Stomach (tissue), 9 donors: ENCODE measurements around the gene CMTM4. TPM values are rescaled to one million over a fixed set of nuclear protein-coding genes. Genes with fewer than 3 reads are reported as not detected.
"Not testable (repeated sequence)": the region's sequence is repeated elsewhere in the genome, so short reads cannot be mapped to it uniquely, and the experiment has no call there.

Experiments used
- DNase-seq, 2 donors: peaks; one replicate each; pipeline versions ENCODE4 v3.0.0 to v3.0.0-alpha.2; 2013 to 2019
- H3K27ac ChIP-seq, 5 donors: fragments of 200-600 bp in 4 of 5; sonication (generic) in 4 of 5; one replicate each; pipeline ENCODE4 v1.5.1; 2013 to 2019; ENCODE audit warnings: mild to moderate bottlenecking in 1 of 5, moderate library complexity in 1 of 5
- H3K27me3 ChIP-seq, 3 donors: fragments of 200-600 bp; sonication (generic); one replicate each; pipeline ENCODE4 v1.5.1; 2017 to 2019; ENCODE audit warnings: mixed run types in 1 of 3
- H3K36me3 ChIP-seq, 4 donors: fragments of 200-600 bp; sonication (generic); 1 replicate in 3 of 4; 2 replicates in 1 of 4; pipeline ENCODE4 v1.5.1; 2016 to 2019
- H3K4me1 ChIP-seq, 4 donors: fragments of 200-600 bp; sonication (generic); one replicate each; pipeline ENCODE4 v1.5.1; 2016 to 2019
- H3K4me3 ChIP-seq, 4 donors: fragments of 200-600 bp; sonication (generic) in 3 of 4; one replicate each; pipeline ENCODE4 v1.5.1; 2016 to 2019; ENCODE audit warnings: mild to moderate bottlenecking in 1 of 4
- H3K9me3 ChIP-seq, 4 donors: fragments of 200-600 bp; sonication (generic); one replicate each; pipeline ENCODE4 v1.5.1; 2016 to 2019
- EP300 ChIP-seq: sonication (generic); formaldehyde crosslinking; IDR thresholded peaks from one replicate; pipeline ENCODE4 v1.6.1; 2017; ENCODE audit warnings: antibody characterized with exemption
- POLR2A ChIP-seq, 4 donors: fragments of 450-650 bp; IDR thresholded peaks; one replicate each; pipeline ENCODE4 v1.6.1; 2016; ENCODE audit warnings: antibody characterized with exemption in 4 of 4, control low read depth in 2 of 4, mild to moderate bottlenecking in 1 of 4, moderate library complexity in 1 of 4
- POLR2AphosphoS5 ChIP-seq, 3 donors: sonication (generic); formaldehyde crosslinking; IDR thresholded peaks; one replicate each; pipeline ENCODE4 v1.6.1; 2016; ENCODE audit warnings: antibody characterized with exemption in 3 of 3
- WGBS, 5 donors: extraction: QIAGEN DNeasy Blood & Tissue Kit in 3 of 5; methylation state at CpG; one replicate each; pipeline versions ENCODE4 v1.1.5 to v1.1.7; 2013 to 2018; 5-methylcytosine and 5-hydroxymethylcytosine counted together
- intact Hi-C: fragments of 100-400 bp; cut with DNase I; formaldehyde crosslinking; loops from one replicate; pipeline ENCODE4 v1.15.1; 2023; ENCODE audit warnings: low total_unique reads
- polyA plus RNA-seq, 3 donors: library from polyadenylated mRNA; stranded (reverse); fragments of 200-250 nt; gene quantifications; one replicate each; pipeline ENCODE4 v1.2.3, GENCODE V29; 2013
- total RNA-seq, 5 donors: library from RNA; depleted of rRNA; stranded (reverse); fragments of >200 nt; gene quantifications; one replicate each; pipeline versions ENCODE4 v1.1.0 to v1.2.3, GENCODE V29; 2014 to 2016
- TF ChIP-seq, protein P1 (sequence below), 7 experiments: fragments of 450-650 bp in 4 of 7; fragments of 200-600 bp in 3 of 7; sonication (generic) in 3 of 7; IDR thresholded peaks; one replicate each; pipeline ENCODE4 v1.5.1; 2016 to 2019; ENCODE audit warnings: antibody characterized with exemption in 7 of 7, control low read depth in 2 of 7, mild to moderate bottlenecking in 1 of 7
- donor health status: healthy with polysubstance abuse.
- donor health status: Bipolar disorder and iron deficiency.
- donor health status: healthy.

CMTM4 gene
- total and polyA plus RNA-seq, 8 donors = 10.5 to 244 (median 42.1) TPM

DNA sequence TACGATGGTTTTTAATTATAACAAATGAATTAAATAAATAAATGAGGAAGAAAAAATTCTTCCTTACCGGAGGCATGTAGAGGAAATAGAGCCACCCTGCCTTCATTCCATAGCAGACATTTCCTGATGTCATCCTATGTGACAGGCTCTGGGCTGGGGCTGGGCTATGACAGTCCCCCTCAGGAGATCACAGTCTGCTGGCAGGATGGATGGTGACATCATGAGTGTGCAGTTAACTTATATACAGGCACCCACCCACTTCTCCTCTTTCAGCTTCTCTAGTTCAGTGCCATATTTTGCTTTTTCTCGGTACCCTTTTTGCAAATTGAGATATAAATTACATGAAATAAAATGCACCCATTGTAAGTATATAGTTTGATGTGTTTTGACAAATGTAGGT, 98.4 kb downstream of the CMTM4 start:
- no peak for DNase-seq
- intact Hi-C loops = no loop called here
- Histone ChIP-seq H3K4me1 (no peaks in the 10 kb centered on the region), H3K27me3 (peaks cover 0 to 6% (median 0%) of the 10 kb centered on the region in 3 donors), H3K27ac (no peak overlapping the region), H3K9me3 (peaks cover 0 to 4% (median 0%) of the 10 kb centered on the region in 4 donors), H3K4me3 (no peak overlapping the region), H3K36me3 (no peaks in the 10 kb centered on the region)
- TF ChIP-seq POLR2AphosphoS5 (IDR thresholded peaks at IDR 0.05) (no peak), POLR2A (IDR thresholded peaks at IDR 0.05) (no peak), EP300 (no peak)
- TF ChIP-seq, protein P1, sequence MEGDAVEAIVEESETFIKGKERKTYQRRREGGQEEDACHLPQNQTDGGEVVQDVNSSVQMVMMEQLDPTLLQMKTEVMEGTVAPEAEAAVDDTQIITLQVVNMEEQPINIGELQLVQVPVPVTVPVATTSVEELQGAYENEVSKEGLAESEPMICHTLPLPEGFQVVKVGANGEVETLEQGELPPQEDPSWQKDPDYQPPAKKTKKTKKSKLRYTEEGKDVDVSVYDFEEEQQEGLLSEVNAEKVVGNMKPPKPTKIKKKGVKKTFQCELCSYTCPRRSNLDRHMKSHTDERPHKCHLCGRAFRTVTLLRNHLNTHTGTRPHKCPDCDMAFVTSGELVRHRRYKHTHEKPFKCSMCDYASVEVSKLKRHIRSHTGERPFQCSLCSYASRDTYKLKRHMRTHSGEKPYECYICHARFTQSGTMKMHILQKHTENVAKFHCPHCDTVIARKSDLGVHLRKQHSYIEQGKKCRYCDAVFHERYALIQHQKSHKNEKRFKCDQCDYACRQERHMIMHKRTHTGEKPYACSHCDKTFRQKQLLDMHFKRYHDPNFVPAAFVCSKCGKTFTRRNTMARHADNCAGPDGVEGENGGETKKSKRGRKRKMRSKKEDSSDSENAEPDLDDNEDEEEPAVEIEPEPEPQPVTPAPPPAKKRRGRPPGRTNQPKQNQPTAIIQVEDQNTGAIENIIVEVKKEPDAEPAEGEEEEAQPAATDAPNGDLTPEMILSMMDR (IDR thresholded peaks at IDR 0.05) = no peak
- 84 to 87% (median 85%) methylated on average over 3 of the region's 3 CpGs for WGBS, 5 donors

DNA sequence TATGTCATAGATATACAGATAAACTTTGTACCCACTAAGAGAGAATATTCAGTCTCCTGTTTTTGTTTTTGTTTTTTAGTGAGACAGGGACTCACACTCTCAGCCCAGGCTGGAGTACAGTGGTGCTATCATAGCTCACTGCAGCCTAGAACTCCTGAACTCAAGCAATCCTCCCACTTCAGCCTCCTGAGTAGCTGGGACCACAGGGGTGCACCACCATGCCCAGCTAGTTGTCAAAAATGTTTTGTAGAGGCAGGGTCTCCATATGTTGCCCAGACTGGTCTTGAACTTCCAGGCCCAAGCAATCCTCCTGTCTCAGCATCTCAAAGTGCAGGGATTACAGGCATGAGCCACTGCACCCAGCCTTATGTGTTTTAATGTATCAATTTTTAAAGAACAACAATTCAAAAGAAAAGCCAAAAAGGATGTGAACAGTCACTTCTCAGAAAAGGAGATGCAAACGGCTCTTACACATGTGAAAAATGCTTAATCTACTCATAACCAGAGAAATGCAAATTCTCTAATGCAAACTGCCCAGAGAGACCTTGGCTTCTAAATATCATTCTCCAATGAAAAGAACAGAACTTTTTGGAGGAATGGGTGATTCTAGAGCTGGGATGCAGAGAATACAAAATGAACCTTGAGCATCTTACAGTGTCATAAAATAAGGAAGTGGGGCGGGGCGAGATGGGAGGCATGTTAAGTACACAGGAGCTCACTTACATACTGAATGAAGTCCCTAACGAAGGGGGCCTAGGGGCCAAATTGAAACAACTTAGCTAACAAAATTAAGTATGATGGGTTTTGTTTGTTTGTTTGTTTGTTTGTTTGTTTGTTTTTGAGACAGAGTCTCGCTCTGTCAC, 99.3 kb downstream of the CMTM4 start:
- WGBS, 5 donors = 77 to 88% (median 82%) methylated on average over 5 of the region's 5 CpGs
- Histone ChIP-seq H3K4me1 (no peaks in the 10 kb centered on the region), H3K4me3 (no peak overlapping the region), H3K9me3 (peaks cover 0 to 4% (median 0%) of the 10 kb centered on the region in 4 donors), H3K27ac (no peak overlapping the region), H3K36me3 (no peaks in the 10 kb centered on the region), H3K27me3 (peaks cover 0 to 6% (median 0%) of the 10 kb centered on the region in 3 donors)
- no peak for DNase-seq
- TF ChIP-seq POLR2A (IDR thresholded peaks at IDR 0.05) = no peak
- no peak for TF ChIP-seq EP300
- TF ChIP-seq, protein P1 (IDR thresholded peaks at IDR 0.05) = no peak
- TF ChIP-seq POLR2AphosphoS5 (IDR thresholded peaks at IDR 0.05) = no peak
- intact Hi-C loops = no loop called here

DNA sequence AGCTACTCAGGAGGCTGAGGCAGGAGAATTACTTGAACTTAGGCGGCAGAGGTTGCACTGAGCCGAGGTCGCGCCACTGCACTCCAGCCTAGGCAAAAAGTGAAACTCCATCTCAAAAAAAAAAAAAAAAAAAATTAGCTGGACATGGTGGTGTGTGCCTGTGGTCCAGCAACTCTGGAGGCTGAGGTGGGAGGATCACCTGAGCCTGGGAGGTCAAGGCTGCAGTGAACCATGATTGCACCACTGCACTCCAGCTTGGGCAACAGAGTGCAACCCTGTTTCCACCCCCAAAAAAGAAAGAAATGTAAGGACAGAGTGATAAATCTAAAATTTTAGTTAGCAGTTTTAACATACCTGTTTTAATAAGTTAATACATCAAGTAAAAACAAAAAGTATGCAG, 100.0 kb downstream of the CMTM4 start:
- H3K4me3 ChIP-seq, H3K9me3 ChIP-seq, H3K36me3 ChIP-seq, DNase-seq, H3K4me1 ChIP-seq, H3K27me3 ChIP-seq, H3K27ac ChIP-seq, intact Hi-C loops: not testable (repeated sequence)
- 90 to 100% (median 95%) methylated on average over 4 of the region's 4 CpGs for WGBS, 5 donors

DNA sequence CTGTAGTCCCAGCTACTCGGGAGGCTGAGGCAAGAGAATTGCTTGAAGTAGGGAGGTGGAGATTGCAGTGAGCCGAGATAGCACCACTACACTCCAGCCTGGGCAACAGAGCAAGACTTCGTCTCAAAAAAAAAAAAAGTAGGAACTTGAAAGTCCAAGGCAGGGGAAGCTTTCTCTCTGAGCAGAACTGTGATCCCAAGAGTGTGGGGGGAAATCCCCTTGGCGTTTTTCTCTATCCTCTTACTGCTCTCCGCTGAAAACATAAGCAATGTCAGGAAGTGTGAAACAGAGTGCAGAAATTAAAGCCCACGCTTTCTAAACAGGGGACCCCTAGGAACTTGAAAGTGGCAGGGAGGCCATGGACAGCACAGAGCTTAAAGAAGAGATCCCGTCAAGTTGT, 101.8 kb downstream of the CMTM4 start:
- Histone ChIP-seq H3K4me1 (peaks cover 0 to 4% (median 0%) of the 10 kb centered on the region in 4 donors), H3K36me3 (no peaks in the 10 kb centered on the region), H3K4me3 (no peak overlapping the region), H3K9me3 (peaks cover 0 to 4% (median 0%) of the 10 kb centered on the region in 4 donors), H3K27ac (no peak overlapping the region), H3K27me3 (no peaks in the 10 kb centered on the region)
- DNase-seq = no peak
- intact Hi-C loops = no loop called here
- WGBS, 5 donors = 64 to 83% (median 74%) methylated on average over 7 of the region's 7 CpGs
- TF ChIP-seq POLR2A (IDR thresholded peaks at IDR 0.05) = no peak
- TF ChIP-seq POLR2AphosphoS5 (IDR thresholded peaks at IDR 0.05) = no peak
- TF ChIP-seq, protein P1 (IDR thresholded peaks at IDR 0.05) = no peak
- TF ChIP-seq EP300 = no peak

DNA sequence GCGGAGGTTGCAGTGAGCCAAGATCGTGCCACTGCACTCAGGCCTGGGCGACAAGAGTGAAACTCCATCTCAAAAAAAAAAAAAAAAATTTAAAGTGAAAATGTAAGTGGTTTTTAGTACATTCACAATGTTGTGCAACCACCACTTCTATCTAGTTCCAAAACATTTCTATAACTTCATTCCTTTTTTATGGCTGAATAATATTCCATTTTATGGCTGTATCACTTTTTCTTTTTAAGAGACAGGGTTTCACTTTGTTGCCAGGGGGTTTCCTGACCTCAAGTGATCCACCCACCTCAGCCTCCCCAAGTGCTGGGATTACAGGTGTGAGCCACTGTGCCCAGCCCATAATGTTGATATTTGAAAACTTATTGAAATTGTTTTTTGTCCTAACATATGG, 103.7 kb downstream of the CMTM4 start:
- H3K27ac ChIP-seq = no peak overlapping the region
- no peak overlapping the region for H3K4me3 ChIP-seq
- no peaks in the 10 kb centered on the region for H3K36me3 ChIP-seq
- peaks cover 0 to 5% (median 0%) of the 10 kb centered on the region in 4 donors for H3K4me1 ChIP-seq
- peaks cover 0 to 4% (median 0%) of the 10 kb centered on the region in 4 donors for H3K9me3 ChIP-seq
- WGBS, 5 donors = 94 to 100% (median 98%) methylated on average over 3 of the region's 3 CpGs
- intact Hi-C loops = no loop called here
- DNase-seq = no peak
- no peak for TF ChIP-seq POLR2A (IDR thresholded peaks at IDR 0.05)
- H3K27me3 ChIP-seq = no peaks in the 10 kb centered on the region
